ENCODE results near the gene SCD5. TPM values are rescaled to one million over a fixed set of nuclear protein-coding genes. Genes with fewer than 3 reads are reported as not detected.

SCD5 gene
- total and polyA plus RNA-seq, 2 of the 13 experiments (the other 11 are each of a cell fraction or from before 2014, with no cell fraction given): not detected

DNA sequence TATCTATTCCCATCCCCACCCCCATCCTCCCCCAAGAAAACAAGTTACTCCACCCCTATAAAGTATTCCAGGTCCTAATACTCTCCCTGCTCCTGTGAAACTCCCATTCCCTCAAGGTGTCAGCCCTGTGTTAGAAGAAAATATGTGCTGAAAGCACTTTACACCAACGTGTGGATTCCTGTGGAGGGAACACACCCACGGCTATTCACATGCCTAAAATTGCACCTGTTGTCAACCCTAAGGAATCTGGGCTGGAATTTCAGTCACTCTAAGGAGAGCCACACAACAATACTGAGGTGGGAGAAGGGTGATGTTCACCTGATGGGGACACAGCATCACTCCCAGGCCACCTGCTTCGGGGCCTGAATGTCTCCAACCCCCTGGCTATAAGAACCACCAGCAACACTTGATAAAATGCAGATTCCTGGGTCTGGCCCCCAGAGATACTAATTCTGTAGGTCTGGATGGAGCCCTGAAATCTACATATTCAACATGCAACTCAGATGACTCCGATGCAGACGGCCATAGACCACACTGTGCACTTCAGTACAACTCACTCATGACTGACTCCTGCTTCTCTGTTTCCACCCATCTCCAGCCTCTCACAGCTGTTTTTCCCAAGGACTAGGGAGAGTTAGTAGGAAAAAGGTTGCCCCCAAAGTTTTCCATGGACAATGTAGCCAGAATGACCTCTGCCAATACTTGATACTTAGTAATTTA, 15.8 kb downstream of the SCD5 start:
- WGBS (ENCODE audit: low lambda C conversion rate): 38% methylated on average over 5 of the region's 5 CpGs
- CTCF ChIA-PET (ENCODE audit: low intra/inter-chr PET ratio, low total read pairs): no interaction called here
- H2AFZ ChIP-seq (ENCODE audit: low read length): no peak overlapping the region
- intact Hi-C loops (cut with micrococcal nuclease; ENCODE audit: unreplicated experiment) (no loop called here), in situ Hi-C loops (cut with HindIII; ENCODE audit: extremely low pct_ligation_motif_present, low pct_unique_long_range_greater_than_20kb) (no loop called here)
- no peak overlapping the region for H3K9ac ChIP-seq (ENCODE audit: insufficient read depth, low read depth, low read length)
- TF ChIP-seq, protein P1, sequence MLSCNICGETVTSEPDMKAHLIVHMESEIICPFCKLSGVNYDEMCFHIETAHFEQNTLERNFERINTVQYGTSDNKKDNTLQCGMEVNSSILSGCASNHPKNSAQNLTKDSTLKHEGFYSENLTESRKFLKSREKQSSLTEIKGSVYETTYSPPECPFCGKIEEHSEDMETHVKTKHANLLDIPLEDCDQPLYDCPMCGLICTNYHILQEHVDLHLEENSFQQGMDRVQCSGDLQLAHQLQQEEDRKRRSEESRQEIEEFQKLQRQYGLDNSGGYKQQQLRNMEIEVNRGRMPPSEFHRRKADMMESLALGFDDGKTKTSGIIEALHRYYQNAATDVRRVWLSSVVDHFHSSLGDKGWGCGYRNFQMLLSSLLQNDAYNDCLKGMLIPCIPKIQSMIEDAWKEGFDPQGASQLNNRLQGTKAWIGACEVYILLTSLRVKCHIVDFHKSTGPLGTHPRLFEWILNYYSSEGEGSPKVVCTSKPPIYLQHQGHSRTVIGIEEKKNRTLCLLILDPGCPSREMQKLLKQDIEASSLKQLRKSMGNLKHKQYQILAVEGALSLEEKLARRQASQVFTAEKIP (CRISPR knock-in tag; IDR thresholded peaks at IDR 0.05; ENCODE audit: borderline replicate concordance): no peak
- TF ChIP-seq MIXL1 (CRISPR knock-in tag; IDR thresholded peaks at IDR 0.05): no peak
- no peak for TF ChIP-seq ATF7-NPFF (CRISPR knock-in tag; IDR thresholded peaks at IDR 0.05; ENCODE audit: low read depth)
- TF ChIP-seq SRSF9 (IDR thresholded peaks at IDR 0.05; ENCODE audit: borderline replicate concordance, insufficient read depth, low read depth, low read length, poor library complexity, severe bottlenecking): no peak
- no peak for TF ChIP-seq TSC22D2 (CRISPR knock-in tag; IDR thresholded peaks at IDR 0.05; ENCODE audit: borderline replicate concordance)
- H3K27me3 ChIP-seq (ENCODE audit: control insufficient read depth in 1 of 2, insufficient read depth in 2 of 2, low read length in 2 of 2): no peaks in the 10 kb centered on the region
- DNase-seq (ENCODE audit: low spot score): no peak
- no peak for ATAC-seq
- peaks cover 25% of the 10 kb centered on the region for H3K4me1 ChIP-seq (ENCODE audit: insufficient read depth, low read length)
- no peaks in the 10 kb centered on the region for H3K9me3 ChIP-seq (ENCODE audit: low read length)
- no peak overlapping the region for H3K4me2 ChIP-seq (ENCODE audit: low read depth, low read length)
- no peaks in the 10 kb centered on the region for H3K79me2 ChIP-seq (ENCODE audit: insufficient read depth, low read length)
- H3K36me3 ChIP-seq (replicated peaks in 1 of 2; ENCODE audit: control insufficient read depth in 1 of 2, insufficient read depth in 2 of 2, low read length in 2 of 2): no peaks in the 10 kb centered on the region
- no peak for FAIRE-seq
- H3K27ac ChIP-seq (ENCODE audit: extremely low read length, insufficient read depth, low read length): no peak overlapping the region
- BruUV-seq (replicated peaks): no TSS peak
- POLR2A ChIA-PET: no interaction called here
- no peak overlapping the region for H3K4me3 ChIP-seq (replicated peaks in 1 of 3; ENCODE audit: insufficient read depth in 1 of 3, low read depth in 2 of 3, low read length in 3 of 3)
- no peaks in the 10 kb centered on the region for H4K20me1 ChIP-seq (ENCODE audit: insufficient read depth, low read length)

- FAIRE-seq: no peak
- 6% methylated on average over 9 of the region's 10 CpGs for WGBS (ENCODE audit: low lambda C conversion rate)
- no peak overlapping the region for H3K27ac ChIP-seq (ENCODE audit: extremely low read length, insufficient read depth, low read length)
- TF ChIP-seq KMT2B (CRISPR knock-in tag; IDR thresholded peaks at IDR 0.05): no peak
- TF ChIP-seq, protein P1 (CRISPR knock-in tag; IDR thresholded peaks at IDR 0.05; ENCODE audit: borderline replicate concordance): no peak
- no peak for TF ChIP-seq CREB1 (IDR thresholded peaks at IDR 0.05)
- TF ChIP-seq CREB1 (CRISPR knock-in tag; IDR thresholded peaks at IDR 0.05): no peak
- TF ChIP-seq FOXO1 (CRISPR knock-in tag; IDR thresholded peaks at IDR 0.05): no peak
- TF ChIP-seq FOXA3 (CRISPR knock-in tag; IDR thresholded peaks at IDR 0.05): peak; percentile 51; the same call in 1 of the 2 replicates
- no peak for TF ChIP-seq THYN1 (CRISPR knock-in tag; IDR thresholded peaks at IDR 0.05; ENCODE audit: borderline replicate concordance, low read depth)
- no peak for TF ChIP-seq KMT2A (CRISPR knock-in tag; IDR thresholded peaks at IDR 0.05)
- TF ChIP-seq ZNF777 (CRISPR knock-in tag; IDR thresholded peaks at IDR 0.05): no peak
- TF ChIP-seq MYPOP (CRISPR knock-in tag; IDR thresholded peaks at IDR 0.05): no peak
These were observed 17.8 kb downstream of the SCD5 start for GRCh38 chr4:82780752-82781231.

More at GRCh38 chr4:82780752-82781231, 17.8 kb downstream of the SCD5 start:
- intact Hi-C loops (cut with micrococcal nuclease; ENCODE audit: unreplicated experiment) (no loop called here), in situ Hi-C loops (cut with HindIII; ENCODE audit: extremely low pct_ligation_motif_present, low pct_unique_long_range_greater_than_20kb) (no loop called here)
- Histone ChIP-seq H3K36me3 (replicated peaks in 1 of 2; ENCODE audit: control insufficient read depth in 1 of 2, insufficient read depth in 2 of 2, low read length in 2 of 2) (no peaks in the 10 kb centered on the region), H3K4me2 (ENCODE audit: low read depth, low read length) (peak overlapping the region; percentile 36; the same call in 1 of the 2 replicates), H3K79me2 (ENCODE audit: insufficient read depth, low read length) (no peaks in the 10 kb centered on the region), H3K4me3 (replicated peaks in 1 of 3; ENCODE audit: insufficient read depth in 1 of 3, low read depth in 2 of 3, low read length in 3 of 3) (no peak overlapping the region), H3K9me3 (ENCODE audit: low read length) (no peaks in the 10 kb centered on the region), H2AFZ (ENCODE audit: low read length) (no peak overlapping the region), H4K20me1 (ENCODE audit: insufficient read depth, low read length) (no peaks in the 10 kb centered on the region), H3K9ac (ENCODE audit: insufficient read depth, low read depth, low read length) (no peak overlapping the region), H3K4me1 (ENCODE audit: insufficient read depth, low read length) (peaks cover 18% of the 10 kb centered on the region), H3K27me3 (ENCODE audit: control insufficient read depth in 1 of 2, insufficient read depth in 2 of 2, low read length in 2 of 2) (peaks cover 0 to 7% of the 10 kb centered on the region in 2 experiments; a peak in 1 of 5 replicates)
- no TSS peak for BruUV-seq (replicated peaks)
- ChIA-PET POLR2A (no interaction called here), CTCF (ENCODE audit: low intra/inter-chr PET ratio, low total read pairs) (no interaction called here)
- DNase-seq (ENCODE audit: low spot score): peak; percentile 57
- ATAC-seq: peak; percentile 90
